CD4-positive, alpha-beta T cell treated with Interleukin-6 at 100 ng/mL for 8 hours (primary cell): ENCODE data around the gene FLVCR2.
A peak's percentile ranks its signal among the peaks of the same experiment; 100 is the strongest.
"Not testable (repeated sequence)": the region's sequence is repeated elsewhere in the genome, so short reads cannot be mapped to it uniquely, and the experiment has no call there.

Experiments used
- DNase-seq: peaks from one replicate; pipeline ENCODE4 v3.0.0-alpha.2; 2020; ENCODE audit warnings: mixed read lengths, low spot score

The FLVCR2 gene

GRCh38 chr14:75591987-75592575 lies 13.7 kb downstream of the FLVCR2 start:
- DNase-seq: no peak

DNA sequence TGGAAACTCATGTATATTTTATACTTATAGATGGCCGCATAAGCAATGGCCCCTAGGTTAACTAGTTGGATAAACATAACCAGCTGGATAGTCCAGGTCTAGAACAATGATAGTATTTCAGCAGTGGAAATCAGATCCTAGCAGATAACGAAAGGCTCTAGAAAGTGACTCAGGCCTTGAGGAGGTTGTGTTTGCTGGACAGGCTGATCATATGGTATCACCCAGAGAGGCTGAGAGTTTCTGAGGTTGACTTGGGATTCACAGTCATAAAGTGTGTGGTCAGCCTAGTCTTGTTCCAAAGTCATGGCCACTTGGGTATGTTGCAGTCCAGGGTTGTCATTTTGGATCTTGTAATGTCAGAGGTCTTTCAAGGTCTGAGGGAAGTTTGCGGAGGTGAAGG lies 16.8 kb downstream of the FLVCR2 start:
- no peak for DNase-seq

GRCh38 chr14:75597149-75597548 lies 18.7 kb downstream of the FLVCR2 start:
- DNase-seq: no peak

DNA sequence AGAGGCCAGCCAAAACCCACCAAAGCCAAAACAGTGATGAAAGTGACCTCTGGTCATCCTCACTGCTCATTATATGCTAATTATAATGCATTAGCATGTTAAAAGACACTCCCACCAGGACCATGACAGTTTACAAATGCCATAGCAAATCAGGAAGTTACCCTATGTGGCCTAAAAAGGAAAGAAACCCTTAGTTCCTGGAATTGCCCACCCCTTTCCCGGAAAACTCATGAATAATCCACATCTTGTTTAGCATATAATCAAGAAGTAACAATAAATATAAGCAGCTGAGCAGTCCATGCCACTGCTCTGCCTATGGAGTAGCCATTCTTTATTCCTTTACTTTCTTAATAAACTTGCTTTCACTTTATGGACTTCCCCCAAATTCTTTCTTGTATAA lies 21.7 kb downstream of the FLVCR2 start:
- not testable (repeated sequence) for DNase-seq

DNA sequence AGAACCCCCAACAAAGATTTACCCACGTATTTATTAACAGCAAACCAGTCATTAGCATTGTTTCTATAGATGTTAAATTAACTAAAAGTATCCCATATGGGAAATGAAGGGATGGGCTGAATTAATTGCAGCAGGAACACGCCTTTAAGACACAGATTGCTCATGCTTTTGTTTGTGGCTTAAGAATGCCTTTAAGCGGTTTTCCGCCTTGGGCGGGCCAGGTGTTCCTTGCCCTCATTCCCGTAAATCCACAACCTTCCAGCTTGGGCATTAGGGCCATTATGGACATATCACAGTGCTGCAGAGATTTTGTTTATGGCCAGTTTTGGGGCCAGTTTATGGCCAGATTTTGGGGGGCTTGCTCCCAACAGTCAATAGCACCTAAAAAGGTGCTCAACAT lies 22.6 kb downstream of the FLVCR2 start:
- DNase-seq: not testable (repeated sequence)

DNA sequence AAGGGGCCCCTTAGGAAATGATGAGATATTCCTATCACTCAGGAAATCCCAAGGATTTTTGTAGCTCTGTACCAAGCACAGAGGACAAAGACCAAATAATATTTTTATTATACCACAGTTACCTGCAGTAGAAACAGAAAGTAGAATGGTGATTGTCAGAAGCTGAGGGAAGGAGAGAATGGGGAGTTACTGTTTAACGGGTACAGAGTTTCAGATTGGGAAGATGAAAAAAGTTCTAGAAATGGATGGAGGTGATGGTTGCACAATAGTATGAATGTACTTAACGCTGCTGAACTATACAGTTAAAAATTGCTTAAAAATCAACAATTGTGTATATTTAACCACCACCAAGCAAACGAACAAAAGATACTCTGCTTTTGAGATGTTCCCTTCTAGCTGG lies 24.1 kb downstream of the FLVCR2 start:
- DNase-seq: no peak

DNA sequence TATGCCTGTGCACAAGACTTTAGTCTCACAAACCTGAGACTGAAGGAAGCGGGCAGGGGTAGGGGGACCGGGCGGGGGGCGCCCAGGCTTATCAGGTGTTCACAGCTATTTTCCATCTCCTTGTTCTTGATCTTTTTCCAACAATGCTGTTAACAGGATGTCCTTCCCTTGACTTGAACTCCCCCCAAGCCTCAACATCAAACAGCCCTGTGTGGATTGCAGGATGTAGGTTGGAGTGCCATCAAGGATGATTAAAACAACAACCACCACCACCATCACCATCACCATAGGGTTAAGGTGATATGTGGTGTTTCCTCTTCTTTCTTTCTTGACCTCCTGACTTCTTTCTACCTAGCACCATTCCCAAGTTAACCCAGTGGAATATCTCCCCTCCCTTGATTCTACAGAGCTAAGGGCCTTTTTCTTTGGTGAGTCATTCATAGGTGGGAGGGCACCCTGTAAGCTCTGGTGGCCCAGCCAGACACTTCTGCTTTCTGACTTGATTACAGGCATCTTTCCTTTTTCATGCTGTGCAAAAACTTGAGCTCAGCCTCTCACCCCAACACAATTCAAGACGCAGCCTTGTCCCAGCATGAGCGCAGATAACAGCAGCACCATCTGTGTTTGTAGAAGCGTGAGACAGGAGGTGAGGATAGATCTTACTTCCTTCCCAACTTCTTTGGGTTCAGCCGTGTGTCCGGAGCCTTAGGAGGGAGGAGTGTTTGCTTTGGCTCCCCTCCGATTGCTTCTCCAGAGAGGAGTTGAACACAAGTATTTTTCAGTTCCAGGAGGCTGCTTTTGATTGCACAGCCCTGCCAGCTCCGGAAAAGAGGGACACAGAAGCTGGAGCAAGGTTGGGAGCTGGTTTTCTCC lies 26.8 kb downstream of the FLVCR2 start:
- no peak for DNase-seq

DNA sequence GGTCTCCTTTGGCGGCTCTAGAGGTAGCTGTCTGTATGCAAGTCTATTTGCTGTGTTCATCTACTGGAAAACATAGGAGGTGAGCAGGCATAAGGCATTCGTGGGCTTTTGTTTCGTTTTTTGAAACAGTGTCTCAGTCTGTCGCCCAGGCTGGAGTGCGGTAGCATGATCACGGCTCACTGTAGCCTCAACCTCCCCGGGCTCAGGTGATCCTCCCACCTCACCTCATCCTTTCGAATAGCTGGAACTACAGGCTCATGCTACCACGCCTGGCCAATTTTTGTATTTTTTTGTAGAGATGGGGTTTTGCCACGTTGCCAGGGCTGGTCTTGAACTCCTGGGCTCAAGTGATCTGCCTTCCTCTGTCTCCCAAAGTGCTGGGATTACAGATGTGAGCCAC lies 27.5 kb downstream of the FLVCR2 start:
- DNase-seq: no peak

GRCh38 chr14:75607044-75607443 lies 28.6 kb downstream of the FLVCR2 start:
- DNase-seq: no peak

- no peak for DNase-seq
These were observed 29.6 kb downstream of the FLVCR2 start for GRCh38 chr14:75607842-75608640.

GRCh38 chr14:75609116-75609515 lies 30.7 kb downstream of the FLVCR2 start:
- no peak for DNase-seq

- DNase-seq: no peak
These were observed 31.4 kb downstream of the FLVCR2 start for GRCh38 chr14:75609606-75610475.

DNA sequence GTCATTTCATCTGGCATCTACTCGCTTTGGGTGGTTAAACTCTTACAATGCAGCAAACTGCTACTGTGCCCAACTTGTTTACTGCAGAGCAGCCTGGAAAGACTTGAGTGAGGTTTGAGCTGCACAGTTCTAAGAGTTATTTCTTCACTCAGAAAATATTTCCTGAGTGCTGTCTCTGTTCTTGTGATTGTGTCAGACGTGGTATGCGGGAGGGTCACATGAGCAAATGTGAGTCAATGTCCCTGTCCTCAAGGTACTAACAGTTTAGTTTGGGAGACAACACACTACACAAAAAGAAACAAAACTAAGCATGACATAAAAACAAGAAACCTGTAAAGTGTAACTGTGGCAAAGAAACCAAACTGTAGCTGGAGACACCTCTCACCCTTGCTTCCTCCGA lies 32.4 kb downstream of the FLVCR2 start:
- DNase-seq: no peak

DNA sequence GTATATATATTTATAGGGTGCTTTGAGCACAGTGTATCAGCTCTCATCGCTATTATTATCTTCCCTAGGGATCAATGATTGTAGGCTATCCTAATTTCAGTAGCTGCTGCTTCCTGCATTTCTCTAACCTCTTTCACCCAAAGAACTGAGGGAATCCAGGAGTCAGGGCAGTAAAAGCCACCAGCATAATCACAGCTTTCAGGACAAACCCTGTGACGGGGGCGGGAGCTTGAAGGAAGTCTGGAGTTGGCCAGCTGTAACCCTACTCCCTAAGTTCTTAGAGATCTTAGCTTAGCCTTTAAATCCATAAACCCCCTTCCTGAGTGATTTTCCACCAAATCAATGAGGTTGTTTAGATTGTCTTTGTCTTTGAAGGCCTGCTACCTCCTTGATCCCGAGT lies 33.7 kb downstream of the FLVCR2 start:
- no peak for DNase-seq

- no peak for DNase-seq
These were observed 35.8 kb downstream of the FLVCR2 start for GRCh38 chr14:75614179-75614578.

- DNase-seq: peak; percentile 1
These were observed 36.8 kb downstream of the FLVCR2 start for GRCh38 chr14:75615200-75615599.

GRCh38 chr14:75619548-75619947 lies 41.1 kb downstream of the FLVCR2 start:
- no peak for DNase-seq

- DNase-seq: no peak
These were observed 46.6 kb downstream of the FLVCR2 start for GRCh38 chr14:75625034-75625433.

- no peak for DNase-seq
These were observed 48.0 kb downstream of the FLVCR2 start for GRCh38 chr14:75626396-75626795.

DNA sequence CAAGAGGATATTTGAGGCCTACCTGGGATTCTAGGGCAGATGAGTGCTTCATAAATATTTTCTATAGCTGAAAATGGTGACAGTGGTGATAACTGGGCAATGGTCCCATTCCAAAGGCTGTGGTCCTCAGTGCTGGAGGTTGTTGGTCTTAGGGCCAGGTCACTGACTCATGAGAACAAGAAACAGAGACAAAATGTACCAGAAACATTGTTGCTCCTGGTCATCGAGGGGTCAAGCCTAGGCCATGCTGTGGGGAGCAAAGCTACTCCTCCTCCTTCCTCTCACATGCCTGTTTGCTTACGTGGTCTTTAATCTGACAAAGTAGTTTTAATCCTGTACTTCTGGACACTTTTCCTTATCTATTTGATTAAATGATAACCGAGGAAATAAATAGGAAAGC lies 48.4 kb downstream of the FLVCR2 start:
- no peak for DNase-seq

GRCh38 chr14:75627406-75627805 lies 49.0 kb downstream of the FLVCR2 start:
- DNase-seq: no peak

GRCh38 chr14:75628816-75629215 lies 50.4 kb downstream of the FLVCR2 start:
- DNase-seq: no peak
